Measurements from ENCODE around the gene TRMT61A. TPM values are rescaled to one million over a fixed set of nuclear protein-coding genes. Genes with fewer than 3 reads are reported as not detected.

Gene TRMT61A
- total RNA-seq, 1 donor from 2014 or later: 5.6 TPM

- no peak for DNase-seq
These were observed 40.4 kb downstream of the TRMT61A start for GRCh38 chr14:103569408-103569807.

GRCh38 chr14:103574104-103574503, 45.1 kb downstream of the TRMT61A start:
- no peak for DNase-seq

GRCh38 chr14:103574707-103575285, 45.8 kb downstream of the TRMT61A start:
- no peak for DNase-seq

GRCh38 chr14:103576371-103577024, 47.5 kb downstream of the TRMT61A start:
- DNase-seq: peak; percentile 95

GRCh38 chr14:103578401-103579075, 49.5 kb downstream of the TRMT61A start:
- no peak for DNase-seq

- no peak for DNase-seq
These were observed 52.2 kb downstream of the TRMT61A start for GRCh38 chr14:103581206-103581605.

GRCh38 chr14:103581954-103582703, 53.1 kb downstream of the TRMT61A start:
- no peak for DNase-seq

- peak; percentile 43 for DNase-seq
These were observed 55.4 kb downstream of the TRMT61A start for GRCh38 chr14:103584326-103584915.

Other genes starting within 250 kb of the TRMT61A start
- 115 and 226 TPM in 2 replicates for gene EIF5, start 195.0 kb upstream of the TRMT61A start, total RNA-seq
- gene MARK3, start 143.8 kb upstream of the TRMT61A start, total RNA-seq: 65.2 and 74.9 TPM in 2 replicates
- 2.6 and 3.2 TPM in 2 replicates for gene CKB, start 6.4 kb upstream of the TRMT61A start, total RNA-seq
- 34.8 and 35.4 TPM in 2 replicates for gene BAG5, start 33.5 kb downstream of the TRMT61A start, total RNA-seq
- gene COA8, start 33.8 kb downstream of the TRMT61A start, total RNA-seq: 24.7 and 26.5 TPM in 2 replicates
- 205 and 277 TPM in 2 replicates for gene KLC1, start 100.0 kb downstream of the TRMT61A start, total RNA-seq
- 18.2 and 26.9 TPM in 2 replicates for gene XRCC3, start 186.3 kb downstream of the TRMT61A start, total RNA-seq
- gene ZFYVE21, start 186.6 kb downstream of the TRMT61A start, total RNA-seq: 108 and 138 TPM in 2 replicates